Measurements from ENCODE around the gene LRFN2. TPM values are rescaled to one million over a fixed set of nuclear protein-coding genes. Genes with fewer than 3 reads are reported as not detected.

Gene LRFN2
- total RNA-seq, 4 donors from 2014 or later: 0.18 to 2.2 (median 0.34) TPM

DNA sequence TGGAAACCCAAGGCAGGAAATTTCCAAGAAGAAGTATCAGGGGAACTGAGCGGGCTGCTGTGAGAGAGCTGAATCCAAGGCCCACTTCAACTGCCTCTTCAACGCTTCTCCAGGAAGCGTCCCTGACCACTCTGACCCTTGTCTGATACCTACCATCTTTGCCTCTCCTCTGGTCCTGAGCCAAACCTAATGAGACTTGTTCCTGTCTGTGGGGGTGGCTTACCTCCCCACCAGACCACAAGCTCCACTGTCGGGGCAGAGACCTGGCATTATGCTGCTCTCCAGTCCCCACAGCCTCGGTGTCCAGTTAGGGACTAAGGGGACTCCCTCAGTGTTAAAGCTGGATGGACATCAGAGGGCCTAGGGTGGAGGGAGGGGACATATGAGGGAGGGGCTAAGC lies 49.7 kb downstream of the LRFN2 start:
- no peak for DNase-seq
- no peak for TF ChIP-seq POLR2A (IDR thresholded peaks at IDR 0.05)
- TF ChIP-seq, protein P1, sequence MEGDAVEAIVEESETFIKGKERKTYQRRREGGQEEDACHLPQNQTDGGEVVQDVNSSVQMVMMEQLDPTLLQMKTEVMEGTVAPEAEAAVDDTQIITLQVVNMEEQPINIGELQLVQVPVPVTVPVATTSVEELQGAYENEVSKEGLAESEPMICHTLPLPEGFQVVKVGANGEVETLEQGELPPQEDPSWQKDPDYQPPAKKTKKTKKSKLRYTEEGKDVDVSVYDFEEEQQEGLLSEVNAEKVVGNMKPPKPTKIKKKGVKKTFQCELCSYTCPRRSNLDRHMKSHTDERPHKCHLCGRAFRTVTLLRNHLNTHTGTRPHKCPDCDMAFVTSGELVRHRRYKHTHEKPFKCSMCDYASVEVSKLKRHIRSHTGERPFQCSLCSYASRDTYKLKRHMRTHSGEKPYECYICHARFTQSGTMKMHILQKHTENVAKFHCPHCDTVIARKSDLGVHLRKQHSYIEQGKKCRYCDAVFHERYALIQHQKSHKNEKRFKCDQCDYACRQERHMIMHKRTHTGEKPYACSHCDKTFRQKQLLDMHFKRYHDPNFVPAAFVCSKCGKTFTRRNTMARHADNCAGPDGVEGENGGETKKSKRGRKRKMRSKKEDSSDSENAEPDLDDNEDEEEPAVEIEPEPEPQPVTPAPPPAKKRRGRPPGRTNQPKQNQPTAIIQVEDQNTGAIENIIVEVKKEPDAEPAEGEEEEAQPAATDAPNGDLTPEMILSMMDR (IDR thresholded peaks at IDR 0.05): no peak
- WGBS, 2 donors: 85 to 90% methylated on average over 5 of the region's 5 CpGs
- Histone ChIP-seq H3K36me3 (no peaks in the 10 kb centered on the region), H3K4me1 (peaks cover 0 to 8% (median 4%) of the 10 kb centered on the region in 3 donors), H3K27me3 (peaks cover 0 to 17% (median 0%) of the 10 kb centered on the region in 4 donors), H3K4me3 (no peak overlapping the region), H3K9me3 (no peaks in the 10 kb centered on the region), H3K27ac (no peak overlapping the region)
- intact Hi-C loops (cut with DNase I): no loop called here

- DNase-seq: no peak
- 33 to 65% methylated on average over 2 of the region's 3 CpGs for WGBS, 2 donors
Observed at GRCh38 chr6:40536442-40536841, 50.7 kb downstream of the LRFN2 start.

GRCh38 chr6:40535819-40536380 lies 51.3 kb downstream of the LRFN2 start:
- no peak for DNase-seq
- TF ChIP-seq POLR2A (IDR thresholded peaks at IDR 0.05): no peak
- TF ChIP-seq, protein P1 (IDR thresholded peaks at IDR 0.05): no peak
- WGBS, 2 donors: 80 to 82% methylated on average over 5 to 6 of the region's 7 CpGs
- H3K36me3 ChIP-seq: no peaks in the 10 kb centered on the region
- H3K27me3 ChIP-seq: peaks cover 0 to 16% (median 0%) of the 10 kb centered on the region in 4 donors
- H3K27ac ChIP-seq: no peak overlapping the region
- no peak overlapping the region for H3K4me3 ChIP-seq
- no peaks in the 10 kb centered on the region for H3K4me1 ChIP-seq
- intact Hi-C loops (cut with DNase I): no loop called here
- H3K9me3 ChIP-seq: no peaks in the 10 kb centered on the region

More at GRCh38 chr6:40536442-40536841, 50.7 kb downstream of the LRFN2 start:
- Histone ChIP-seq H3K36me3 (no peaks in the 10 kb centered on the region), H3K9me3 (no peaks in the 10 kb centered on the region), H3K4me1 (no peaks in the 10 kb centered on the region), H3K27ac (no peak overlapping the region), H3K27me3 (peaks cover 0 to 17% (median 0%) of the 10 kb centered on the region in 4 donors), H3K4me3 (no peak overlapping the region)
- intact Hi-C loops (cut with DNase I): no loop called here
- no peak for TF ChIP-seq POLR2A (IDR thresholded peaks at IDR 0.05)
- TF ChIP-seq, protein P1 (IDR thresholded peaks at IDR 0.05): peak in 1 of 6 experiments; percentile 28

DNA sequence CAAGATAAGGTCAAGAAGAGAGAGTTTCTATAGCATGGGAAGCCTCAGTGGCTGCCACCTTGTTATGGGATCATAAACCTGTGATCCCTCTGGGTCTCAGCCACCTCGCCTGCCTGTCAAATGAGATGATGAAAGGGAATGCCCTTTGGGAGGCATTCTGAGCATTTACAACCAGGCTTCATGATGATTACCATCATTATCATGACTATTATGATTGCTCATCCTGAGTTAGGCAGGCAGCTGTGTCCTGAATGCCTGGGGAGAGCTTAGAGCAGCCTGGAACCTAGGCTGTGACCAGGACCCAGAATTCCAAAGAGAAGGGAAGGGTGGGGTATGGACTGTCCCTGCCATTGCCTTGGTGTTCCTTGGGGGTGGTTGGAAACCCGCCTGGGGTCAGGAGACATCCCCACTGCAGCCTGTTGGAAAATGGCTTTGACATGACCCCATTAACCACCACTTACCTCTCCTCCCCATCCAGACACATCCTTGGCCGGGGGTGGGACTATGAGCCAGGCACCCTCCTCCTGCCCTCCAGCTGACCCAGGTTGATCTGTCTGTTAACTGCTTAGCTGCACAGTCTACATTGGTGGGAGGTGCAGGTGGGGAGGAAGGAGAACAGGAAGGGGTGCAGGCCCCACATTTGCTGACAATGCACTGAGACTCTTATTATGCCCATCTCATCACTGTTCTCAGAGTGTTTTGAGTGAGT lies 51.9 kb downstream of the LRFN2 start:
- WGBS, 2 donors: 73 to 100% methylated on average over 1 to 3 of the region's 3 CpGs
- no peak for TF ChIP-seq POLR2A (IDR thresholded peaks at IDR 0.05)
- TF ChIP-seq, protein P1 (IDR thresholded peaks at IDR 0.05): no peak
- Histone ChIP-seq H3K27ac (no peak overlapping the region), H3K27me3 (peaks cover 0 to 10% (median 0%) of the 10 kb centered on the region in 4 donors), H3K9me3 (no peaks in the 10 kb centered on the region), H3K4me1 (no peaks in the 10 kb centered on the region), H3K36me3 (no peaks in the 10 kb centered on the region), H3K4me3 (no peak overlapping the region)
- DNase-seq: no peak
- intact Hi-C loops (cut with DNase I): no loop called here

- Histone ChIP-seq H3K4me1 (no peaks in the 10 kb centered on the region), H3K4me3 (no peak overlapping the region), H3K9me3 (no peaks in the 10 kb centered on the region), H3K27me3 (peaks cover 0 to 8% (median 0%) of the 10 kb centered on the region in 4 donors), H3K36me3 (no peaks in the 10 kb centered on the region), H3K27ac (no peak overlapping the region)
- TF ChIP-seq POLR2A (IDR thresholded peaks at IDR 0.05): no peak
- TF ChIP-seq, protein P1 (IDR thresholded peaks at IDR 0.05): no peak
- intact Hi-C loops (cut with DNase I): no loop called here
- DNase-seq: no peak
- WGBS, 2 donors: 84 to 85% methylated on average over 7 of the region's 7 CpGs
Observed at GRCh38 chr6:40532349-40533000, 54.7 kb downstream of the LRFN2 start.
